Suprapubic skin (tissue), 4 donors: ENCODE data around the gene ARHGAP1.

Experiments used
- CTCF ChIP-seq, 2 donors: fragments of 200-600 bp in 1 of 2; fragments of 450-650 bp in 1 of 2; sonication (generic) in 1 of 2; IDR thresholded peaks; one replicate each; pipeline ENCODE4 v1.5.1; 2016 to 2019; ENCODE audit warnings: antibody characterized with exemption in 2 of 2, mild to moderate bottlenecking in 1 of 2, moderate library complexity in 1 of 2
- EP300 ChIP-seq: sonication (generic); formaldehyde crosslinking; IDR thresholded peaks from one replicate; pipeline ENCODE4 v1.6.1; 2017; ENCODE audit warnings: antibody characterized with exemption
- POLR2A ChIP-seq, 2 donors: fragments of 450-650 bp; IDR thresholded peaks; one replicate each; pipeline ENCODE4 v1.6.1; 2017; ENCODE audit warnings: antibody characterized with exemption in 2 of 2, mild to moderate bottlenecking in 2 of 2, moderate library complexity in 2 of 2
- POLR2AphosphoS5 ChIP-seq, 3 donors: sonication (generic); formaldehyde crosslinking; IDR thresholded peaks; one replicate each; pipeline ENCODE4 v1.6.1; 2017; ENCODE audit warnings: antibody characterized with exemption in 3 of 3

- TF ChIP-seq CTCF (IDR thresholded peaks at IDR 0.05) (no peak), POLR2AphosphoS5 (IDR thresholded peaks at IDR 0.05) (no peak), POLR2A (IDR thresholded peaks at IDR 0.05) (no peak), EP300 (no peak)
Observed at GRCh38 chr11:46661836-46662235, 38.6 kb downstream of the ARHGAP1 start.
